B cell (primary cell): Measurements from ENCODE around the gene MFSD12. TPM values are rescaled to one million over a fixed set of nuclear protein-coding genes. Genes with fewer than 3 reads are reported as not detected.
"Not testable (repeated sequence)": the region's sequence is repeated elsewhere in the genome, so short reads cannot be mapped to it uniquely, and the experiment has no call there.

ENCODE experiments used
- ATAC-seq: fragments of 200-7000 bp; cut with Tn5 transposase; one replicate; pipeline ENCODE4 v1.10.0; 2021; ENCODE audit warnings: low read depth, mild to moderate bottlenecking, moderate number of reproducible peaks, moderate library complexity
- CTCF ChIA-PET: fragments of 350-600 bp; sonication (Branson Sonifier 250); formaldehyde crosslinking; loops from one replicate; lab custom pipeline; 2021; ENCODE audit warnings: antibody characterized with exemption, inconsistent platforms; lab: Charles Lee
- POLR2A ChIA-PET: fragments of 350-600 bp; sonication (Branson Sonifier 250); formaldehyde crosslinking; loops from one replicate; lab custom pipeline; 2021; ENCODE audit warnings: antibody characterized with exemption; lab: Charles Lee
- DNase-seq: peaks from one replicate; pipeline ENCODE4 v3.0.0; 2013
- H2AFZ ChIP-seq: 2 replicates; pipeline ENCODE4 v1.6.1; 2012; ENCODE audit warnings: mild to moderate bottlenecking, low read depth, low read length; ENCODE audit not compliant: insufficient read depth, poor library complexity, severe bottlenecking
- H3K27ac ChIP-seq, 2 donors: 1 replicate in 1 of 2; 2 replicates in 1 of 2; pipeline ENCODE4 v1.5.1; 2012 to 2013; ENCODE audit warnings: low read length in 2 of 2, mild to moderate bottlenecking in 2 of 2, moderate library complexity in 1 of 2
- H3K27me3 ChIP-seq, 4 experiments: fragments of 200-600 bp in 1 of 4; sonication (generic) in 1 of 4; replicated peaks in 1 of 4; 1 replicate in 2 of 4; 2 replicates in 2 of 4; pipeline versions ENCODE4 v1.6.1 to v1.7.0; 2013 to 2016; ENCODE audit warnings: low read length in 3 of 4, mild to moderate bottlenecking in 2 of 4, mixed read lengths in 1 of 4, moderate library complexity in 1 of 4; ENCODE audit not compliant: insufficient read depth in 4 of 4, control insufficient read depth in 3 of 4; ENCODE audit errors: control extremely low read depth in 1 of 4
- H3K36me3 ChIP-seq, 2 experiments: replicated peaks in 1 of 2; 1 replicate in 1 of 2; 2 replicates in 1 of 2; pipeline versions ENCODE4 v1.6.1 to v1.7.1; 2013; ENCODE audit warnings: low read length in 1 of 2; ENCODE audit not compliant: insufficient read depth in 2 of 2, control insufficient read depth in 1 of 2; ENCODE audit errors: control extremely low read depth in 1 of 2, extremely low read depth in 1 of 2
- H3K4me1 ChIP-seq, 2 donors: fragments of 200-600 bp in 1 of 2; sonication (generic) in 1 of 2; 1 replicate in 1 of 2; 2 replicates in 1 of 2; pipeline versions ENCODE4 v1.5.1 to v1.6.1; 2013 to 2017; ENCODE audit warnings: low read length in 2 of 2; ENCODE audit not compliant: control insufficient read depth in 2 of 2, insufficient read depth in 2 of 2
- H3K4me2 ChIP-seq: replicated peaks from 2 replicates; pipeline ENCODE3; 2012; ENCODE audit warnings: mild to moderate bottlenecking, low read depth, low read length; ENCODE audit not compliant: poor library complexity, severe bottlenecking
- H3K4me3 ChIP-seq, 5 experiments: fragments of 200-600 bp in 1 of 5; sonication (generic) in 1 of 5; 1 replicate in 3 of 5; 2 replicates in 2 of 5; pipeline versions ENCODE4 v1.5.1 to v1.7.0; 2011 to 2016; ENCODE audit warnings: low read length in 4 of 5, mild to moderate bottlenecking in 4 of 5, low read depth in 2 of 5, control low read depth in 1 of 5, moderate library complexity in 1 of 5; ENCODE audit not compliant: insufficient read depth in 1 of 5; ENCODE audit errors: control extremely low read depth in 1 of 5, extremely low read depth in 1 of 5
- H3K79me2 ChIP-seq: fragments of 200-600 bp; sonication (generic); one replicate; pipeline ENCODE4 v1.6.0; 2016; ENCODE audit warnings: low read length; ENCODE audit not compliant: control insufficient read depth, insufficient read depth
- H3K9ac ChIP-seq: fragments of 200-600 bp; sonication (generic); 2 replicates; pipeline ENCODE4 v1.6.1; 2017; ENCODE audit warnings: mild to moderate bottlenecking, low read length, moderate library complexity
- H3K9me3 ChIP-seq, 3 donors: one replicate each; pipeline versions ENCODE4 v1.6.1 to v1.7.1; 2013; ENCODE audit warnings: low read length in 2 of 3; ENCODE audit not compliant: control insufficient read depth in 2 of 3, insufficient read depth in 1 of 3; ENCODE audit errors: control extremely low read depth in 1 of 3
- H4K20me1 ChIP-seq: 2 replicates; pipeline ENCODE4 v1.6.0; 2012; ENCODE audit warnings: mild to moderate bottlenecking, low read length; ENCODE audit not compliant: insufficient read depth, control insufficient read depth, poor library complexity, severe bottlenecking
- H3K27ac Mint-ChIP-seq: one replicate; pipeline ENCODE4 v1.8.0; 2021; ENCODE audit warnings: mixed read lengths
- H3K27me3 Mint-ChIP-seq: one replicate; pipeline ENCODE4 v1.8.0; 2021; ENCODE audit warnings: mixed read lengths
- H3K4me1 Mint-ChIP-seq: one replicate; pipeline ENCODE4 v1.8.0; 2021; ENCODE audit warnings: mixed read lengths
- H3K4me3 Mint-ChIP-seq: one replicate; pipeline ENCODE4 v1.8.0; 2021; ENCODE audit warnings: mixed read lengths
- H3K9me3 Mint-ChIP-seq: one replicate; pipeline ENCODE4 v1.8.0; 2022; ENCODE audit warnings: mixed read lengths; ENCODE audit not compliant: insufficient read depth
- CTCF ChIP-seq: fragments of 200-600 bp; IDR thresholded peaks from one replicate; pipeline ENCODE4 v1.8.0; 2022; ENCODE audit warnings: antibody characterized with exemption, mild to moderate bottlenecking
- EZH2 ChIP-seq: IDR thresholded peaks from 2 replicates; pipeline ENCODE4 v1.6.1; 2012; ENCODE audit warnings: borderline replicate concordance, low read depth, mild to moderate bottlenecking, moderate library complexity, low read length; ENCODE audit not compliant: insufficient read depth, poor library complexity, severe bottlenecking
- WGBS: methylation state at CpG from one replicate; pipeline ENCODE4 v1.1.5; 2013; ENCODE audit warnings: missing lambda C conversion rate; ENCODE audit not compliant: insufficient coverage; 5-methylcytosine and 5-hydroxymethylcytosine counted together
- intact Hi-C: fragments of 100-400 bp; cut with micrococcal nuclease; formaldehyde crosslinking; loops from one replicate; pipeline ENCODE4 v1.10.0; 2022
- polyA plus RNA-seq: library from polyadenylated mRNA; depleted of rRNA; stranded (reverse); fragments of >200 nt; gene quantifications from 2 replicates; pipeline ENCODE4 v1.2.3, GENCODE V29; 2012
- total RNA-seq, 2 donors: library from RNA; stranded (reverse); fragments of 120-200 nt in 1 of 2; gene quantifications; 1 replicate in 1 of 2; 2 replicates in 1 of 2; pipeline versions ENCODE4 v1.2.3 to v1.2.4, GENCODE V29; 2013 to 2022

The MFSD12 gene
- total and polyA plus RNA-seq, 2 donors (not counting 1 experiment from before 2014, with no cell fraction given): 100 to 154 TPM

DNA sequence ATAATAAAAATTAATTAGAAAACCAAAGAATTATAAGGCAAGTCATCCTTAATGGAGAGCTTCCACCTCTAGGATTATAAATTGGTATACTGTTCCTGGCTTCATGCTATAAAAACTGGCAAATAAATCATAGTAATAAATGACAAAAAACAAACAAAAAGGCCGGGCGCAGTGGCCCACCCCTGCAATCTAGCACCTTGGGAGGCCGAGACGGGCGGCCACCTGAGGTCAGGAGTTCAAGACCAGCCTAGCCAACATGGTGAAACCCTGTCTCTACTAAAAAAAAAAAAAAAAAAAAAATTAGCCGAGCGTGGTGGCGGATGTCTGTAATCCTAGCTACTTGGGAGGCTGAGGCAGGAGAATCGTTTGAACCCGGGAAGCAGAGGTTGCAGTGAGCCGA lies 12.7 kb upstream of the MFSD12 start:
- DNase-seq: not testable (repeated sequence)
- CTCF ChIA-PET: interaction anchor here (0.7 to 1.4 kb wide), 3 partner anchors 13 to 48 kb away, joined by 3 read pairs; no protein-coding TSS in a partner anchor

DNA sequence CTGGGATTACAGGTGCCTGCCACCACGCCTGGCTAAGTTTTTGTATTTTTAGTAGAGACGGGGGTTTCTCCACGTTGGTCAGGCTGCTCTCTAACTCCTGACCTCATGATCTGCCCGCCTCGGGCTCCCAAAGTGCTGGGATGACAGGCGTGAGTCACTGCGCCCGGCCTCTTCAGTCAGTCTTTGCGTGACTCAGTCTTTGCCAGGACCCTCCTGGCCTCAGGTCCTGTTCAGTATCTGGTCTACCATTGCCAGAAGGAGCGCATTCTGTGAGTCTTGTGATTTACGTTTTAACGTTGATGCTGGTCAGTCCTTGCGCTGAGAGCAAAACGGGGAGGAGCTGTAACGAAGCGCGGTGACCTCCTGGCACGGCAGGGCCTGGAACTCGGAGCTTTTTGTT lies 7.8 kb upstream of the MFSD12 start:
- H3K4me1 Mint-ChIP-seq: peaks cover 4% of the 10 kb centered on the region
- H3K27me3 Mint-ChIP-seq: no peaks in the 10 kb centered on the region
- TF ChIP-seq CTCF (no peak), EZH2 (no peak)
- H3K9me3 Mint-ChIP-seq: no peaks in the 10 kb centered on the region
- no peak overlapping the region for H3K4me3 Mint-ChIP-seq
- H3K9me3 ChIP-seq: no peaks in the 10 kb centered on the region
- 92% methylated on average over 19 of the region's 19 CpGs for WGBS
- peaks cover 4 to 5% of the 10 kb centered on the region in 2 donors for H3K4me1 ChIP-seq
- H4K20me1 ChIP-seq: no peaks in the 10 kb centered on the region
- no peak overlapping the region for H3K4me2 ChIP-seq
- CTCF ChIA-PET: no interaction called here
- no peaks in the 10 kb centered on the region for H3K79me2 ChIP-seq
- intact Hi-C loops: no loop called here
- no peaks in the 10 kb centered on the region for H3K36me3 ChIP-seq
- no peaks in the 10 kb centered on the region for H3K27me3 ChIP-seq
- DNase-seq (no peak), ATAC-seq (no peak)
- H3K4me3 ChIP-seq: no peak overlapping the region
- H3K27ac ChIP-seq: no peak overlapping the region
- H3K9ac ChIP-seq: no peak overlapping the region
- no peak overlapping the region for H2AFZ ChIP-seq
- POLR2A ChIA-PET: interaction anchor here (0.6 to 0.7 kb wide), 2 partner anchors 15 to 1348 kb away, joined by 3 to 4 read pairs; no protein-coding TSS in a partner anchor
- H3K27ac Mint-ChIP-seq: no peak overlapping the region

More for the DNA sequence above, 12.7 kb upstream of the MFSD12 start:
- ATAC-seq, H3K36me3 ChIP-seq, H3K27ac Mint-ChIP-seq, H3K4me3 Mint-ChIP-seq, H3K27me3 ChIP-seq, H3K27ac ChIP-seq, H4K20me1 ChIP-seq, H3K79me2 ChIP-seq, H3K4me3 ChIP-seq, H3K9ac ChIP-seq, H3K4me2 ChIP-seq, H3K27me3 Mint-ChIP-seq, H2AFZ ChIP-seq, H3K9me3 Mint-ChIP-seq: not testable (repeated sequence)
- POLR2A ChIA-PET: interaction anchor here (0.7 kb wide), 2 partner anchors 11 to 35 kb away, joined by 4 to 7 read pairs; no protein-coding TSS in a partner anchor
- H3K4me1 ChIP-seq: peaks cover 12 to 18% of the 10 kb centered on the region in 2 donors
- intact Hi-C loops: loop anchor here (5.0 kb wide), 1 partner anchor 192 kb away; the partner anchor contains the start of genes APBA3 and MRPL54
- WGBS: no CpG with 5 or more reads among the region's 11 CpGs
- H3K9me3 ChIP-seq: peaks cover 0 to 15% (median 0%) of the 10 kb centered on the region in 3 donors
- peaks cover 13% of the 10 kb centered on the region for H3K4me1 Mint-ChIP-seq
